COR-L47 (cell line): Measurements from ENCODE around the gene PTPRC.

ENCODE experiments used
- DNase-seq: peaks from one replicate; lab custom pipeline; 2025; lab: John Stamatoyannopoulos, UW

PTPRC gene

GRCh38 chr1:198701250-198701649 is 62.4 kb downstream of the PTPRC start:
- DNase-seq = no peak

- peak; percentile 41 for DNase-seq
These were observed 63.1 kb downstream of the PTPRC start for GRCh38 chr1:198701766-198702539.

- DNase-seq = no peak
These were observed 70.1 kb downstream of the PTPRC start for GRCh38 chr1:198708761-198709525.

DNA sequence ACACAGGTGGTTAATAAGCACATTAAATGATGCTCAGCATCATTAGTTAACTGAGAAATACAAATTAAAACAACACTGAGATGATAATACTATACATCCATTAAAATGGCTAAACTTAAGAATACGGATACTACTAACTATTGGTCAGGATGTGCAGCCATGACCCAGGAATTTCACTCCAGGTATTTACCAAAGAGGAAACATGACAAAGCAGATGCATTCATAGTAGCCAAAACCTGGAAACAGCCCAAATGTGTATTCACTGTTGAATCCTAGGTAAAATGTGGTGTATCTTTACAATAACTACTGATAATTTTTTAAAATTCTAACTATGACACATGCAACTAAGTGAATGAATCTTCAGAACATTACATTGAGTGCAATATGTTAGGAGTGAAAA is 73.0 kb downstream of the PTPRC start:
- no peak for DNase-seq

- DNase-seq = no peak
These were observed 74.2 kb downstream of the PTPRC start for GRCh38 chr1:198713081-198713480.

DNA sequence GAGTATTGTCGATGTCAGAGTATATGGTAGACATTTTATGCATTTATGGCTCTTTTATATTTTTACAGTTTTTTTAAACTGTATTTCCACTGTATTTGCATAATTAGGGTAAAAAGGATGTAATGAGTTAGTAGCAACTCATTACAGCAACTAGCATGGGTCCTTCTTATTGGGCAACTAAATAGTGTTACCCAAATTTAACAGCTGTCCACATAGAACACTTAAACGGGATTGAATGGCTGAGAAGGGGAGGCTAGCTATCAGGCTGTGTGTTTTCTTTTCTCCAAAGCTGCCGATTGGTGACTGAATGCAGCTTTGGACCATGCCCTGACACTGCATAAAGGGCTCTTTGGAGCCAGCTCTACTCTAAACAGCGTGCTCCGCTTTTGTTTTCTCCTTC is 75.4 kb downstream of the PTPRC start:
- no peak for DNase-seq

DNA sequence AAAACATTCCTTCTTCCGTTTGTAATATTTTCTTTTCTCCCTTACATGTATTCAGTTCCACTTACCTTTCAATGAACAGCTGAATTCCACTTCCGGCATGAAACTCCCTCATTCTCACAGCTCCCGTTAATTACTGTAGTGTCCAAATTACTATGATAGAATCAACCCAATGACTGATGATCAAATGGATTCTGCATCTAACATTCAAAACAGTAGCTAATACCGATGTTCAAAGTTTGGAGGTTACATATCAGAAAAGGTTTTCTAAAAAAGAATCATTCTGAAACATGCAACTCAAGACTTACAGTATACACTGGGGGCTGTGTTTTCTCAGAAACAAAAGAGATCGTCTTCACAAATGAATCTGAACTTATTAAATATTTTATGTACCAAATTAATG is 77.2 kb downstream of the PTPRC start:
- no peak for DNase-seq

- DNase-seq = no peak
These were observed 78.7 kb downstream of the PTPRC start for GRCh38 chr1:198717510-198717909.

DNA sequence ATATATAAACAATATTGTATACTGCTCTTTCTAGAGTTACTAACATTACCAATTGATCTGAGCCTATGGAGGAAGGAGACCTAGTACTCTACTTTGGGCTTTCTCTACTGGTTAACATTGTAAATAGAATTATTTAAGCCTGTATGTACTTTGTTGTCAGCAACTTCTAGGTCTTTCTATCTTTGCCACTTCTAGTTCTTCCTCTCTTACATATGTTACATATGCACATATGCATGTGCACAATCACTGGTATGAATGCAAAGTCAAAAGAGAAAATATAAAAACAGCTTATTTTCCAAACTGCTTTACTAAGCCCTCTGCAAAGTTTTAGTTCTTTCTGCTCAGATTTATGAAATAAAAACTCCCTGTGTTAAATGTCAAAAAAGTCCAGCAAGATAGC is 84.3 kb downstream of the PTPRC start:
- no peak for DNase-seq

DNA sequence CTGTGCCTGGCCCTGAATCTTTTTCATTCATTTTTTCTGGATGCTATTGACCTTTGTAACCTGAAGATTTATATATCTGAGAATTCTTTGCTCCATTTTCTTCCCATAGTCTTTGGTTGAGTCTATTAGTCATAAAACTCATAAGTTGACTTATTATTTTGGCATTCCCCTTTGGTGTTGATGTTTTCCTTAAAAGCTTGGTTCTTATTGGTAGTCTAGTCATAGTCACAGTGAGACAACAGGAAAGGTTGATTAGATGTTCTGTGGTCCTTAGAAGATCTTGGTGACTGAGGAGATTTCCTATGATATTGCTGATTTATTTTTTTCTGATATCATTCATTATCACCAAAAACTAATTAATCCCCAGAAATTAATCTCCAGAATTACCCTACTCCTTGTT is 86.2 kb downstream of the PTPRC start:
- no peak for DNase-seq

DNA sequence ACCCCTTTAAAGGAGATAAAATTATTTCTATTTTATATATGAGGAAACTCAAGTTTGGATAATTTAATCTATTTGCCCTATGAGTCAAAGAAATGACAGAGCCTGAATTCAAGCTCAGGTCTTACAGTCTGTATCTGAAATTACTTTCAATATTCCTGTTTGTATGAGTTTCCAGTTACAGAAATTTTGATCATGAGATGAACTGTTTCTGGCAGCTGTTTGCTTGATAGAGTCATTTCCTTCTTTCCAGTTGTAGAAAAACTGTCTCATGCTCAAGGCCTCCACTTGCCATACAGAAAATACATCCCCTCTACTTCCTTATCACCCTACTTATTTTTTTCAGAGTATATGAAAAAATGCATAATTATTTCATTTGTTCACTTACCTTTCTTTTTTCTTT is 87.6 kb downstream of the PTPRC start:
- DNase-seq = no peak

DNA sequence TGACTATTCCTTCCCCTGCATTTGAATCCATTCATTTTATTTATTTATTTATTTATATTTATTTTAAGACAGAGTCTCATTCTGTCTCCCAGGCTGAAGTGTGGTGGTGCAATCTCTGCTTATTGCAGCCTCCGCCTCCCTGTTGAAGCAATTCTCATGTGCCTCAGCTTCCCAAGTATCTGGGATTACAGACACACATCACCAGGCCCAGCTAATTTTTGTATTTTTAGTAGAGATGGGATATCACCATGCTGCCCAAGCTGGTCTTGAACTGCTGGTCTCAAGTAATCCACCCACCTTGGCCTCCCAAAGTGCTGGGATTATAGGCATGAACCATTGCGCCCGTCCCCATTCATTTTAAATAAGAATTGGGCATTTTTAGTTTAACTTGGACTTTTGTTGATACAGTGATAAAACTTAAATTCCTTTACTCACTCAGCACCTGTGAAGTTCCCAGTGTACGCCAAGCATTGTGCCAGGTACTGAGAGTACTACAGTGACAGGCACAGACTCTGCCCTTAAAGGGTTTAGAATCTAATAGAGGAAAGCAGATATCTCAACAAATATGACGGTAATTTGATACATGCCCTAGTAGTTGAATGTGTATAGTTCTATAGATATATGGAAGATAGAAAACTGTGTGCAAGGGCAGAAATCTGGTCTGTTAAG is 90.5 kb downstream of the PTPRC start:
- no peak for DNase-seq

DNA sequence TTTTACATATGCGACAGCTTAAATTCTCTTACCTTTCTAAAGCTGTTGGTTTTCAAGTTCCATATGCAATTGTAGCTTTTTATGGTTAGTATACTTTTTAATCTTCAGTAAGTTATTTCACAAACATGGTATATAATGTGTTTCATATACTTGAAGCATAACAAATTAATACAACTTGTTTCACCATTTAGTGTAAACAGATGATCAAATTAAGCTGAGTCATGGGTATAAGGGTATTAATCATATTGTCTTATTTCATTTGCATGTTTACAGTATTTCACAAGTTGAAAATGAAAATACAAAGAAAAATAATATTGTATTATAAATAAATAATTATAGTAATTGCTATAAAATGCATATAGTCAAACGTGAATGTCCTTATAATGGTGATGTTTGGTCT is 92.1 kb downstream of the PTPRC start:
- no peak for DNase-seq

- no peak for DNase-seq
These were observed 95.6 kb downstream of the PTPRC start for GRCh38 chr1:198734323-198735008.

DNA sequence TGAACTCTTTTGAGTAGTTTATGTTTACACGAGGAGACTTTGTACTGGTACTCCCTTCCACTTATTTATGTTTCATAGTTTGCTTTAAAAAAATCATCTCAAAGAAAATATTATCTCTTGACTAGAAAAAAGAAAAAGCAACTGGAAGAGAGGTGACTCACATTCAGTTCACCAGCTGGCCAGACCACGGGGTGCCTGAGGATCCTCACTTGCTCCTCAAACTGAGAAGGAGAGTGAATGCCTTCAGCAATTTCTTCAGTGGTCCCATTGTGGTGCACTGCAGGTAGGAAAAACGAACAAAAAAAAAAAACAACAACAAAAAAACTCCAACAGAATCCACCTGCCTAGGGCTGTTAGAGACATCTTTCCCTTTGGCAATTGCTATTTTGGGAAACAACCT is 102.9 kb downstream of the PTPRC start:
- DNase-seq = no peak

- no peak for DNase-seq
These were observed 108.3 kb downstream of the PTPRC start for GRCh38 chr1:198747127-198747526.

DNA sequence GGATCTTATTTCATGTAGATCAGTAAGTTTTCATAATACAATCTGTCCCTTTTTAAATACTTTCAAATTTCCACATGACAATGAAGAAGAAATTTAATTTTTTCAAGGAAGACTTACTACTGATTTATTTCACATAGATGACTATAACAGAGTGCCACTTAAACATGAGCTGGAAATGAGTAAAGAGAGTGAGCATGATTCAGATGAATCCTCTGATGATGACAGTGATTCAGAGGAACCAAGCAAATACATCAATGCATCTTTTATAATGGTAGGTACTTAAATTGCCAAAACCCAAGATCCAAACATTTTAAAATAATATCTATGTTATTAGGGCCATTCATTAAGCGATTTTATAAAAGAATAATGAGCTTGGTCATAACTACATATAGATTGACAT is 110.4 kb downstream of the PTPRC start:
- DNase-seq = no peak

DNA sequence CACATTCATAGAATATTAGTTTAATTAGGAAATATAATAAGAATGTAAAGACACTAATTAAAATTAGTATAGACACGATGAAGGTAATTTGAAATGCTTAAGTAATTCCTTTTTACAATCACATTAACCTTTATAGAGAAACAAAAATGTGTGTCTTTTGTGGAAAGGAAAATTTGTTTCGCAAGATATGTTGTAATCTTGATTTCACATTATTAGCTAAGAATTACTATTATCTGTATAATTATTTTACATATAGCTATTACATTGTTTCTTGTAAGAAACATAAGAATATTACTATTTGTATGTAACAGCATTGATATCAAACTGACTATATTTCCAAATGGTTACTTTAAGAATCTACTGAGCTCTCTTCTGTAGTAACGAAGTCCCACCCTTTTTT is 111.2 kb downstream of the PTPRC start:
- DNase-seq = no peak

GRCh38 chr1:198751741-198752140 is 112.9 kb downstream of the PTPRC start:
- DNase-seq = no peak

- DNase-seq = no peak
These were observed 115.8 kb downstream of the PTPRC start for GRCh38 chr1:198754670-198755069.

DNA sequence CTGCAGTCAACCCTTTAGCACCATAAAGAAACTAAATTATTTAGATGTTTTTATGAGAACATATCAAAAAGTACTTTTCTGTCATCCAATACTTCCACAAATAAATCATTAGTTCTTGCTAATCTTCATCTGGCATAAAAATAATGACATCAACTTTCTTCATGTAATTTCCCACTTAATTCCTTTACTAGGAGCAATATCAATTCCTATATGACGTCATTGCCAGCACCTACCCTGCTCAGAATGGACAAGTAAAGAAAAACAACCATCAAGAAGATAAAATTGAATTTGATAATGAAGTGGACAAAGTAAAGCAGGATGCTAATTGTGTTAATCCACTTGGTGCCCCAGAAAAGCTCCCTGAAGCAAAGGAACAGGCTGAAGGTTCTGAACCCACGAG is 116.9 kb downstream of the PTPRC start:
- DNase-seq = no peak

DNA sequence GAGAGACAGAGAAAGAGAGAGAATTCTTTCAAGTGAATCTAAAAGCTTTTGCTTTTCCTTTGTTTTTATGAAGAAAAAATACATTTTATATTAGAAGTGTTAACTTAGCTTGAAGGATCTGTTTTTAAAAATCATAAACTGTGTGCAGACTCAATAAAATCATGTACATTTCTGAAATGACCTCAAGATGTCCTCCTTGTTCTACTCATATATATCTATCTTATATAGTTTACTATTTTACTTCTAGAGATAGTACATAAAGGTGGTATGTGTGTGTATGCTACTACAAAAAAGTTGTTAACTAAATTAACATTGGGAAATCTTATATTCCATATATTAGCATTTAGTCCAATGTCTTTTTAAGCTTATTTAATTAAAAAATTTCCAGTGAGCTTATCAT is 117.6 kb downstream of the PTPRC start:
- DNase-seq = no peak
